Endothelial cell of umbilical vein (primary cell): Measurements from ENCODE around the gene NSUN6. TPM values are rescaled to one million over a fixed set of nuclear protein-coding genes. Genes with fewer than 3 reads are reported as not detected.

Experiments
- BruUV-seq: library from RNA; stranded (reverse); fragments of 400-500 nt; replicated peaks from 2 replicates; lab custom pipeline; 2021; lab: Mats Ljungman, UMichigan
- CTCF ChIA-PET: fragments of 300-600, 350-600 bp; sonication (Branson Sonifier 250); formaldehyde crosslinking; loops from one replicate; lab custom pipeline; 2021; ENCODE audit warnings: antibody characterized with exemption, inconsistent platforms; lab: Charles Lee
- POLR2A ChIA-PET: fragments of 300-600, 350-600 bp; sonication (Branson Sonifier 250); formaldehyde crosslinking; loops from one replicate; lab custom pipeline; 2021; ENCODE audit warnings: antibody characterized with exemption, inconsistent platforms; lab: Charles Lee
- DNase-seq: peaks from one replicate; pipeline ENCODE4 v3.0.0-alpha.2; 2011; ENCODE audit warnings: low read depth, low spot score
- FAIRE-seq: peaks from 2 replicates; lab custom pipeline; 2011; peaks lifted over from hg19 to GRCh38; lab: Jason Lieb, UNC
- H2AFZ ChIP-seq: 2 replicates; pipeline ENCODE4 v1.6.0; 2012; ENCODE audit warnings: low read depth, low read length, control low read depth, inconsistent platforms
- H3K27ac ChIP-seq: 2 replicates; pipeline ENCODE4 v1.5.1; 2011; ENCODE audit warnings: low read depth, mild to moderate bottlenecking, control low read depth, low read length, moderate library complexity; ENCODE audit not compliant: insufficient read depth
- H3K27me3 ChIP-seq, 2 experiments: 2 replicates each; pipeline versions ENCODE4 v1.6.0 to v1.6.1; 2011; ENCODE audit warnings: low read length in 2 of 2, mixed read lengths in 1 of 2; ENCODE audit not compliant: control insufficient read depth in 2 of 2, insufficient read depth in 2 of 2
- H3K36me3 ChIP-seq, 2 experiments: 2 replicates in 1 of 2; 3 replicates in 1 of 2; pipeline ENCODE4 v1.5.1; 2011; ENCODE audit warnings: low read length in 2 of 2, mild to moderate bottlenecking in 1 of 2, moderate library complexity in 1 of 2; ENCODE audit not compliant: control insufficient read depth in 2 of 2, insufficient read depth in 2 of 2; ENCODE audit errors: extremely low read depth in 1 of 2
- H3K4me1 ChIP-seq: 3 replicates; pipeline ENCODE4 v1.5.1; 2011; ENCODE audit warnings: mild to moderate bottlenecking, low read length; ENCODE audit not compliant: control insufficient read depth, insufficient read depth; ENCODE audit errors: extremely low read depth
- H3K4me2 ChIP-seq: 2 replicates; pipeline ENCODE4 v1.6.1; 2011; ENCODE audit warnings: low read length, control low read depth, mixed read lengths; ENCODE audit not compliant: insufficient read depth
- H3K4me3 ChIP-seq, 3 experiments: fragments of 200-600 bp in 1 of 3; sonication (generic), shearing (Covaris generic) in 1 of 3; replicated peaks in 1 of 3; 2 replicates each; pipeline ENCODE4 v1.5.1; 2011 to 2016; ENCODE audit warnings: control low read depth in 3 of 3, low read length in 3 of 3, mild to moderate bottlenecking in 2 of 3, inconsistent platforms in 1 of 3, low read depth in 1 of 3, moderate library complexity in 1 of 3; ENCODE audit not compliant: insufficient read depth in 1 of 3
- H3K79me2 ChIP-seq: 2 replicates; pipeline ENCODE4 v1.6.0; 2012; ENCODE audit warnings: low read length, inconsistent platforms; ENCODE audit not compliant: control insufficient read depth, insufficient read depth
- H3K9ac ChIP-seq: replicated peaks from 2 replicates; pipeline ENCODE3; 2011; ENCODE audit warnings: low read length, control low read depth; ENCODE audit not compliant: insufficient read depth; ENCODE audit errors: extremely low read depth
- H3K9me1 ChIP-seq: replicated peaks from 3 replicates; pipeline ENCODE4 v1.6.0; 2011; ENCODE audit warnings: mild to moderate bottlenecking, low read length; ENCODE audit not compliant: control insufficient read depth, insufficient read depth; ENCODE audit errors: extremely low read depth
- H3K9me3 ChIP-seq: replicated peaks from 2 replicates; pipeline ENCODE4 v1.5.1; 2012; ENCODE audit warnings: low read length, inconsistent platforms; ENCODE audit not compliant: control insufficient read depth, insufficient read depth
- H4K20me1 ChIP-seq: replicated peaks from 2 replicates; pipeline ENCODE3; 2011; ENCODE audit warnings: mild to moderate bottlenecking, low read length; ENCODE audit not compliant: control insufficient read depth, insufficient read depth; ENCODE audit errors: extremely low read depth
- CTCF ChIP-seq, 2 donors: IDR thresholded peaks; 1 replicate in 1 of 2; 2 replicates in 1 of 2; pipeline ENCODE4 v1.5.1; 2011; ENCODE audit warnings: low read length in 2 of 2, mild to moderate bottlenecking in 2 of 2, moderate library complexity in 2 of 2, control low read depth in 1 of 2, inconsistent platforms in 1 of 2, low read depth in 1 of 2; ENCODE audit not compliant: insufficient read depth in 1 of 2; ENCODE audit errors: extremely low read depth in 1 of 2
- EZH2 ChIP-seq: IDR thresholded peaks from 2 replicates; pipeline ENCODE4 v1.6.1; 2012; ENCODE audit warnings: borderline replicate concordance, low read depth, mild to moderate bottlenecking, moderate library complexity, low read length, inconsistent platforms; ENCODE audit not compliant: severe bottlenecking
- FOS ChIP-seq: IDR thresholded peaks from 2 replicates; pipeline ENCODE4 v1.6.1; 2011; ENCODE audit warnings: mild to moderate bottlenecking, low read length, moderate library complexity, borderline replicate concordance; ENCODE audit not compliant: insufficient read depth
- GATA2 ChIP-seq: IDR thresholded peaks from 2 replicates; pipeline ENCODE4 v1.7.0; 2011; ENCODE audit warnings: low read depth, mild to moderate bottlenecking, moderate library complexity, mixed read lengths, low read length; ENCODE audit not compliant: insufficient read length, insufficient read depth
- JUN ChIP-seq: IDR thresholded peaks from 2 replicates; pipeline ENCODE4 v1.6.1; 2011; ENCODE audit warnings: borderline replicate concordance, low read depth; ENCODE audit not compliant: insufficient read length, insufficient read depth
- MAX ChIP-seq: IDR thresholded peaks from 2 replicates; pipeline ENCODE4 v1.6.1; 2011; ENCODE audit not compliant: insufficient read depth, insufficient read length
- MYC ChIP-seq: IDR thresholded peaks from one replicate; pipeline ENCODE4 v1.6.1; 2011; ENCODE audit warnings: mild to moderate bottlenecking, low read depth, low read length
- POLR2A ChIP-seq: IDR thresholded peaks from 2 replicates; pipeline ENCODE4 v1.6.1; 2012; ENCODE audit warnings: low read depth, mild to moderate bottlenecking, control low read depth, low read length
- POLR2AphosphoS5 ChIP-seq: IDR thresholded peaks from 2 replicates; pipeline ENCODE4 v1.6.1; 2012; ENCODE audit warnings: low read depth, mild to moderate bottlenecking, control low read depth, low read length, moderate library complexity; ENCODE audit not compliant: insufficient read depth
- dilution Hi-C: fragments of 300-500 bp; cut with MboI; formaldehyde crosslinking; loops from one replicate; pipeline ENCODE4 v1.15.0; 2019; ENCODE audit warnings: low sequenced_read_pairs; ENCODE audit not compliant: extremely low pct_ligation_motif_present
- intact Hi-C: fragments of 100-400 bp; cut with micrococcal nuclease; formaldehyde crosslinking; loops from one replicate; pipeline ENCODE4 v1.10.0; 2022
- polyA plus RNA-seq, 4 experiments: library from polyadenylated mRNA; depleted of rRNA in 3 of 4; stranded (reverse) in 3 of 4; unstranded in 1 of 4; fragments of >200 nt; gene quantifications; 2 replicates each; pipeline versions ENCODE4 v1.2.1 to v1.2.3, GENCODE V29; 2011 to 2012; ENCODE audit warnings: missing spikeins in 1 of 4
- total RNA-seq: library from RNA; stranded (reverse); gene quantifications from 2 replicates; pipeline ENCODE4 v1.2.3, GENCODE V29; 2021

NSUN6 gene
- total and polyA plus RNA-seq, 2 donors (not counting 3 experiments of a cell fraction or from before 2014, with no cell fraction given) = 3.3 to 5.2 TPM

GRCh38 chr10:18565006-18565405 lies 86.4 kb downstream of the NSUN6 start:
- FAIRE-seq = no peak
- dilution Hi-C loops = no loop called here

GRCh38 chr10:18563003-18563726 lies 88.2 kb downstream of the NSUN6 start:
- no peak overlapping the region for H3K4me2 ChIP-seq
- H3K9me1 ChIP-seq = no peaks in the 10 kb centered on the region
- no peak overlapping the region for H3K27ac ChIP-seq
- H3K27me3 ChIP-seq = no peaks in the 10 kb centered on the region
- no peaks in the 10 kb centered on the region for H4K20me1 ChIP-seq
- ChIA-PET CTCF (no interaction called here), POLR2A (no interaction called here)
- H3K4me3 ChIP-seq = no peak overlapping the region
- H3K4me1 ChIP-seq = no peaks in the 10 kb centered on the region
- H3K9me3 ChIP-seq = no peaks in the 10 kb centered on the region
- H2AFZ ChIP-seq = no peak overlapping the region
- intact Hi-C loops (no loop called here), dilution Hi-C loops (no loop called here)
- H3K9ac ChIP-seq = no peak overlapping the region
- TF ChIP-seq EZH2 (no peak), JUN (no peak), CTCF (IDR thresholded peaks at IDR 0.05; ENCODE audit: extremely low read depth in 1 of 2, insufficient read depth in 1 of 2, low read depth in 1 of 2, low read length in 2 of 2) (no peak), POLR2AphosphoS5 (no peak), MAX (no peak), POLR2A (no peak), MYC (no peak), GATA2 (no peak), FOS (no peak)
- no peaks in the 10 kb centered on the region for H3K36me3 ChIP-seq
- no TSS peak for BruUV-seq
- no peaks in the 10 kb centered on the region for H3K79me2 ChIP-seq
- DNase-seq (no peak), FAIRE-seq (no peak)

More at GRCh38 chr10:18565006-18565405, 86.4 kb downstream of the NSUN6 start:
- Histone ChIP-seq H2AFZ (no peak overlapping the region), H3K4me1 (no peaks in the 10 kb centered on the region), H3K27ac (no peak overlapping the region), H3K79me2 (no peaks in the 10 kb centered on the region), H3K27me3 (no peaks in the 10 kb centered on the region), H4K20me1 (no peaks in the 10 kb centered on the region), H3K36me3 (no peaks in the 10 kb centered on the region), H3K9me3 (no peaks in the 10 kb centered on the region), H3K4me3 (no peak overlapping the region), H3K9me1 (no peaks in the 10 kb centered on the region), H3K9ac (no peak overlapping the region), H3K4me2 (no peak overlapping the region)
- BruUV-seq = no TSS peak
- intact Hi-C loops = no loop called here
- CTCF ChIA-PET = no interaction called here
- no peak for DNase-seq
- POLR2A ChIA-PET = no interaction called here
- no peak for TF ChIP-seq POLR2A
- TF ChIP-seq GATA2 = no peak
- no peak for TF ChIP-seq MYC
- no peak for TF ChIP-seq MAX
- TF ChIP-seq EZH2 = no peak
